ENCODE results near the gene RNF112.

DNA sequence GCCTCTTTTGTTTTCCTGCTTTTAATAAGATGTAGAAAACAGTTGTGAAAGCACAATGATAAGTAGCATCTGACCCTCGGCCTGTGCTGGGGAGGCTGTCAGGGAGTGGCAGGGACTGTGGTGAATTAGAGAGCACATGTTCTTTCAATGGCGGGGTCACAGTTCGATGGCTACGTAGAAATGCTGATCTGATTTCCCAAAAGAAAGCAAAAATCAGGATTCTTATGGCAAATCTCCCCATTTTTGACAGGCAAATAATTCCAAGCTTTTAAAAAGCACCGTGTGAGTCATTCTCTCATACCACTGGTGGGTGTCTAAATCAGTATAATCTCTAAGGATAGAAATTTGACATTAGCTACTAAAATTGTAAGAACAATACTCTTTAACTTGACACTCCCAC is 36.9 kb upstream of the RNF112 start:
- TF ChIP-seq, protein P1, sequence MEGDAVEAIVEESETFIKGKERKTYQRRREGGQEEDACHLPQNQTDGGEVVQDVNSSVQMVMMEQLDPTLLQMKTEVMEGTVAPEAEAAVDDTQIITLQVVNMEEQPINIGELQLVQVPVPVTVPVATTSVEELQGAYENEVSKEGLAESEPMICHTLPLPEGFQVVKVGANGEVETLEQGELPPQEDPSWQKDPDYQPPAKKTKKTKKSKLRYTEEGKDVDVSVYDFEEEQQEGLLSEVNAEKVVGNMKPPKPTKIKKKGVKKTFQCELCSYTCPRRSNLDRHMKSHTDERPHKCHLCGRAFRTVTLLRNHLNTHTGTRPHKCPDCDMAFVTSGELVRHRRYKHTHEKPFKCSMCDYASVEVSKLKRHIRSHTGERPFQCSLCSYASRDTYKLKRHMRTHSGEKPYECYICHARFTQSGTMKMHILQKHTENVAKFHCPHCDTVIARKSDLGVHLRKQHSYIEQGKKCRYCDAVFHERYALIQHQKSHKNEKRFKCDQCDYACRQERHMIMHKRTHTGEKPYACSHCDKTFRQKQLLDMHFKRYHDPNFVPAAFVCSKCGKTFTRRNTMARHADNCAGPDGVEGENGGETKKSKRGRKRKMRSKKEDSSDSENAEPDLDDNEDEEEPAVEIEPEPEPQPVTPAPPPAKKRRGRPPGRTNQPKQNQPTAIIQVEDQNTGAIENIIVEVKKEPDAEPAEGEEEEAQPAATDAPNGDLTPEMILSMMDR (conservative IDR thresholded peaks at IDR 0.05 in 1 of 2, IDR thresholded peaks at IDR 0.05 in 1 of 2; ENCODE audit: extremely low read depth in 1 of 2, insufficient read depth in 1 of 2, low read depth in 1 of 2, low read length in 2 of 2) = no peak
- TF ChIP-seq EZH2 (IDR thresholded peaks at IDR 0.05; ENCODE audit: borderline replicate concordance, low read length) = no peak
